Measurements from ENCODE around the gene OR4C12.
"Not testable (repeated sequence)": the region's sequence is repeated elsewhere in the genome, so short reads cannot be mapped to it uniquely, and the experiment has no call there.

The OR4C12 gene

DNA sequence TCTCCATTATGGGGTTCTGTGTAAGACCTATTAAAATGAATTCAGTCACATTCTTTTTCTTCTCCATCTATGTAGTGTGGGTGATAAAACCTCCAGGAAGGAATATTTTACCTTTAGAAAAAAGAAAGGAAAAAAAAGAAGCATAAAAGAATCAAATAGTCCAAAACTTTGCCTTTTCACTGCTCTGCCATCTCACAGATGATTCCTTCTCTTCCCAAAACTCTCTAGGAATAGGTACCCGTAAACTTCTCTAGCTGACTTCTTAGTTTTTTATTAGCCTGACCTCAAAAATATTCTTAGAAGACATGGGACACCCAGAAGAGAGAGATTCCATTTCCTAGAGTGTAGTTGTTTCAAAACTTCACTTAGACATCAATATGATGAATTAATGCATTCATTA is at the start of gene OR4C12:
TSS of gene OR4C12 (minus strand) at position 101 of the 400 bp plus-strand sequence. CDS start at position 67, 34 bp downstream.
- not testable (repeated sequence) for DNase-seq

DNA sequence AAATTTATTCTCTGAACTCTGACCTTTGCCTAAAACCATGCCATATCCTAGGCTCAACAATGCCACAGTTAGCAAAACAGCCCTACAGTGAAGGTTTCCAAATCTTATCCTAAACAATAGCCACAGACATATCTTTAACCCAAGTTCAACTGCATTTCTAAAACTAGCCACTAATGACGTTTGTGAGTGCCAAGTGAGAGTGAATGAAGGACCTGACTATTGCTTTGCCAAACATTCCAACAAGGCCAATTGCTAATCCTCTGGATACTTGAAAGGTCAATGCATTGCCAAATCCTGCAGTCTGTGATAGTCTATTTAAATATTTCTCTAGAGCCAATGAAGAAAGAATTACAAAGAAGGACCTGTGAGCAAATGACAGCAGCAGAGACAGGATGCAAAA is 47.9 kb upstream of the OR4C12 start:
- DNase-seq = no peak

DNA sequence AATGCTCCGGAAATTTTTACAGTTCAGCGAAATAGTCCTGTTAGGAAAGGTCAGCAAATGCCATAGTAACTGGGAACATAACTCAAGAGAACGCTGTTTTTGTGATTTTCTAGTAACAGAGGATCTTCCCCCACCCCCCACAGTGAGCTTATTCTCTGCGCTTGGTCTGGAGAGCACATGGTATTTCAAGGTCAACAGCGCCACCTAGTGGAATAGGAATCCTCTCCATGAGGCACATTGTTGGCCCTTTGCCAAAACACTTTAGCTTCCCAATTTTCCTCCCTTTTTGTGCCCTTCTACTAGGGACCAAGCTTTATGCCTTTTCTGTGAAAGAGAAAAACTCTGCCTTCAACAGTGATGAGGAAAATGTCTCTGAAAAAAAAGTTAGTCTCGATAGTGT is 13.2 kb upstream of the OR4C12 start:
- DNase-seq = peak; percentile 84

- DNase-seq = not testable (repeated sequence)
Measured at GRCh38 chr11:49973439-49973838, 8.9 kb downstream of the OR4C12 start.

DNA sequence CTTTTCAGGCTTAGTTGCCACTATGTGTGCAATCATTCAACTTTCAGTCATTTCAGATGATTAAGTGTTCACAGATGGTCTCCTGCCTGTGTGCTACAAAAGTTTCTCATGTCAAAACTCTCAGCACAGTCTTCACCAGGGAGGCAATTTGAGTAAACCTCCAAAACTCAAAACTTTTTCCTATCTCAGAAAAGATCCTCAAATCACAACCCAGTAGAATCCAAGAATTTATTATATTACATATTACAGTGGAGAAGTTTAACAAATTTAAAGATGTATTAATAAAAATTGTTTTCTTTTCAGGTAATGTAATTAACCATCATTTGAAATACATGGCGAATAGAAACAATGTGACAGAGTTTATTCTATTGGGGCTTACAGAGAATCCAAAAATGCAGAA is 30.2 kb downstream of the OR4C12 start, which contains the start of gene OR4C13:
TSS of gene OR4C13 (plus strand) at position 301 of the 400 bp plus-strand sequence. CDS start at position 333, 32 bp downstream.
- DNase-seq = no peak

DNA sequence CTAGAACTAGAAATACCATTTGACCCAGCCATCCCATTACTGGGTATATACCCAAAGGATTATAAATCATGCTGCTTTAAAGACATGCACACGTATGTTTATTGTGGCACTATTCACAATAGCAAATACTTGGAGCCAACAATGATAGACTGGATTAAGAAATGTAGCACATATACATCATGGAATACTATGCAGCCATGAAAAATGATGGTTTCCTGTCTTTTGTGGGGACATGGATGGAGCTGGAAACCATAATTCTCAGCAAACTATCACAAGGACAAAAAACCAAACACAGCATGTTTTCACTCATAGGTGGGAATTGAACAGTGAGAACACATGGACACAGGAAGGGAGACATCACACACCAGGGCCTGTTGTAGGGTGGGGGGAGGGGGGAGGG is 33.6 kb downstream of the OR4C12 start:
- not testable (repeated sequence) for DNase-seq
